HG03025 (cell line): ENCODE measurements around the gene ZFAND6.
"Not testable (repeated sequence)": the region's sequence is repeated elsewhere in the genome, so short reads cannot be mapped to it uniquely, and the experiment has no call there.

Source experiments
- ATAC-seq: cut with Tn5 transposase; IDR thresholded peaks from one replicate; pipeline ENCODE4 v1.9.1; 2021; ENCODE audit warnings: mild to moderate bottlenecking, moderate library complexity; ENCODE audit not compliant: unreplicated experiment, low FRiP score

Gene ZFAND6

DNA sequence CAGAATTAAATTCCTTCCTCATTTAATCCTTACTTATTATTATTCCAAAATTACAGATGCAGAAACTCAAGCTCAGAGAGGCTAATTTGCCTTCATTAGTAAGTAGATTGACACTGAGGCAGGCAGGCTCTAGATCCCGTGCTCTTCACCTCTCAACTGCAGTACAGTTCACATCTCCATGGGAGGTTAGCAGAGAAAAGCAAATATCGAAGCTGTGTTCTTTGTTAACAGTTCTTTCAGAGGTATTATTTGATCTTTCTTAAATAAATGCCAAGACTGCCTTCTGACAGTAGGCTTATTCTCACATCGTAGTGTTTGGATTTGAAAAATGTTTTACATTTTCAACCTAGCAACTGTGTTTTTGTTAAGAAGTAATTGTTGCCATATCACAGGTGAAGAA lies 77.4 kb downstream of the ZFAND6 start:
- no peak for ATAC-seq

DNA sequence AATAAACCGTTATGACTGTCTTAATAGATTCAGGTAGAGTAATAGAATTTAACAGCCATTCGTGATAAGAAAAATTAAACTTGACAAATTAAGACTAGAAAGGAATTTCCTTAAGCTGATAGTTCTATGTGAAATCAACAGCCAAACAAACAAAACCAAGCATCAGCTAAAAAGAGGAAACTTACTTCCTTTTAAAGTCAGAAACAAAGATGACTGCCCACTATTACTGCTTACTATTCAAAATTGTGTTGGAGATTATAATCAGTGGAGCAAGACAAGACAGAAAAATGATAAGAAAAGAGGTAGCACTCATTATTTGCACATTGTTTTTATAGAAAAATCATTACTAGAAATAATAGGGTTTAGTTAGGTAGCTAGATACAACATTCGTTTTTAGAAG lies 79.5 kb downstream of the ZFAND6 start:
- no peak for ATAC-seq

DNA sequence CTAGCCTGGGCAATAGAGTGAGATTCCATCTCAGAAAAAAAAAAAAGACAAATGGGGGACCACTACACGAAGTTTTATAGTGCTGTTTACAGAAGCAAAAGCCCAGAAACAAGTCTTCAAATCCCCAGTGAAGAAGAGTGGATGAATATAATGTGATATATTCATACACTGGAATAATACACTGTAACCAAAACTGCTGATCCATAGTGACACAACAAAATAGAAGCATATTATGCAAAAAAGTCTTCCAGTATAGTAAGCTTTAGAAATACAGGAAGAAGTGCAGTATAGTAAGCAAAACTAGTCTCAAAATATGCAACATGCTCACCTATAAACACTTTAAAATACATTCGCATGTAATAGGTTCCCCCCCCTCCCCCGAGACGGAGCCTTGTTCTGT lies 81.4 kb downstream of the ZFAND6 start:
- ATAC-seq, result no peak

DNA sequence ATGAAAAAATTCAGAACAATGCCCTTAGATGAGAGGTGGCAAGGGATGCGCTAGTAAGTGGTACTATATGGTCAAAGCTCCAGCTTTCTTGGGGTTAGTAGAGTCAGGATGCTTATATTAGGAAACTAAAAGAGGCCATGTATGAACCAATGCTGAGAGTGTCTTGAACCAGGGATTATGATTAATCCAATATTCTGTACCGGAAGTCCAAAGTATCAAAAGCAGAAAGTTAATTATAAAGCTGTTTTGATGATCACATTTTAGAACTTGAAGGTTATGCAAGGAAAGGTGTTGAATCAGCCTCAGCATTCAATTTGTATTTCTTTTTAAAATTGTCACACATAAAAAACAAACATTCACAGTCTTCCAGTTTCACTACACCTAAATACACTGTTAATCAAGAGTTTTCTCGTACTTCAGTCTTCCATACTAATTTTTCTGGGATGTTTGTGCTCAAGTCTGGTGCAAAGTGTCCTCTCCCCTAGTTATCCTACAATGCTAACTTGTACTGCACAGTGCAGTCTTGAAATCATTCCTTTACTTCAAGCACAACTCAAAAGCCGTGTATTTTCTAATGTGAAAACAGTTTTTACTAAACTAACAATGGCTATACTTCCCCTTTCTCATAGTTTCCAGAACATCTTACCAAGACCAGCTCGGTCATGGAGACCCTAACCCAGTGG lies 82.6 kb downstream of the ZFAND6 start:
- ATAC-seq, result no peak

DNA sequence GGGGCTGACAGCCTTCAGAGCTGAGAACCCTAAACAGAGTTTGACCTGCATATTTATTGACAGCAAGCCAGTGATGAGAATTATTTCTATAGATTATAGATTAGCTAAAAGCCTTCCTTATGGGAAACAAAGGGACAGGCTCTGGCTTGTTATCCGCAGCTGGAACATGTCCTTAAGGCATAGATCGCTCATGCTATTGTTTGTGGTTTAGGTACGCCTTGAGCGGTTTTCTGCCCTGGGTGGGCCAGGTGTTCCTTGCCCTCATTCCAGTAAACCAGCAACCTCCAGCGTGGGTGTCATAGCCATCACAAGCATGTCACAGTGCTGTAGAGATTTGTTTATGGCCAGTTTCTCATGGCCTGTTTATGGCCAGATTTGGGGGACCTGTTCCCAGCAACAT lies 83.2 kb downstream of the ZFAND6 start:
- ATAC-seq, result no peak

DNA sequence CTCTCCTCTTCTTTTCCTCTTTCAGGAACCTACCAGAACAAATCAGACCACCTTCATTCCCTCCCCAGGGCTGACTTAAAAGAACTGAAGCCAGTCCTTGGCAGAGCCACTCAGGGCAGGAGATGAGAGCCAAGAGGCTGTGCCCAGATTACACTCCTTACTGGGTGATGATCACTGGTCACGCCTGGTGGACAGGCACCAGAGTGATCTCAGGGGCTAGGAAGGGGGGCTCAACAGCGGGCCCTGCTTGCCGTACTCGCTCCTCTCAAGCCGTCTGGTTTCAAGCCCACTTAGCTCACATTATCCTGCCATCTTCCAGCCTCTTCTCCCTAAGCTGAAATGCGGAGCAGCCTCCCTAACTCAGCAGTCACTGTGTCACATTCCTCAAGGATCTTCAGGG lies 91.7 kb downstream of the ZFAND6 start:
- no peak for ATAC-seq

DNA sequence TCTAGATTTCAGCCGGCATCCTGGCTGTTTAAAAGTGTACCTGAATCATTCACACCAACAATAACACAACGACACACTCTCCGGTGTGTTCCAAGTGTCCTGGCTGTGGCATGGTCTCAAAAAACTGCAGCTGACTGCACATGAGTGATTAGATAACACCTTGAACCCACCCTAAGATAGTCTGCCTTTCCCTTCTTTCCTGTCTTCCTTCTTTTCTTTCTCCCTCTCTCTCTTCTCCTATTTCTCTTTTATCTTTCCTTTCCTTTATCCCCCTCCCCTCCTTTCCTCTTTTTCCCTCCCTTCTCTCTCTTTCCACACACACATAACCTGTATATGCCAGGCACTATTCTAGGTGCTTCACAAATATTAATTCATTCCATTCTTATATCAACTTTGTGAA lies 92.1 kb downstream of the ZFAND6 start:
- ATAC-seq, result no peak

DNA sequence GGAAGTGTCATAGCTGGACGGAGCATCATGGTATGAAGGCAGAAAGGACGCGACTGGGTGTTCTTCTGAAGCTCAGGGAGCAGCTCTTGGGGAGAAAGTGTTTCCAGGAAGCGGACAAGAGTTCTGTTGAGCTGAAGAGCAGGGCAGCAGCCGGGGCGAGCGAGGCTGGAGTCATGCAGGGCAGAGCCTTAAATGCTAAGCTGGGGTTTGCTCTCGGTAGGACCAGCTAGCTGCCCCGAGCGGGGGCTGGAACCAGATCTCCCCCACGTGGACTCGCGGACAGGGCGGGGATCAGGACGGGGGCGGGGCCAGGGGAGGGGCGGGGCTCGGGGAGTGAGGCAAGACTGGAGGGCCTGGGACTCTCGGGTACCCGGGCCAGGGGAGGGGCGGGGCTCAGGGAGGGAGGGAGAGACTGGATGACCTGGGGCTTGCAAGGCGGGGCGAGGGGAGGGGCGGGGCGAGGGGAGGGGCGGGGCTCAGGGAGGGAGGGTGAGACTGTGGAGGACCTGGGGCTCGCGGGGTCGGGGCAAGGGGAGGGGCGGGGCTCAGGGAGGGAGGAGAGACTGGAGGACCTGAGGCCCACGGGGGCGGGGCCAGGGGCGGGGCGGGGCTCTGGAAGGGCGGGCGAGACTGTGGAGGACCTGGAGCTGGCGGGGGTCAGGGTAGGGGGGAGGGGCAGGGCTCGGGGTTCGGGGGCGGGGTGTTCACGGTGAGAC lies 92.9 kb downstream of the ZFAND6 start:
- peak; percentile 41 for ATAC-seq

DNA sequence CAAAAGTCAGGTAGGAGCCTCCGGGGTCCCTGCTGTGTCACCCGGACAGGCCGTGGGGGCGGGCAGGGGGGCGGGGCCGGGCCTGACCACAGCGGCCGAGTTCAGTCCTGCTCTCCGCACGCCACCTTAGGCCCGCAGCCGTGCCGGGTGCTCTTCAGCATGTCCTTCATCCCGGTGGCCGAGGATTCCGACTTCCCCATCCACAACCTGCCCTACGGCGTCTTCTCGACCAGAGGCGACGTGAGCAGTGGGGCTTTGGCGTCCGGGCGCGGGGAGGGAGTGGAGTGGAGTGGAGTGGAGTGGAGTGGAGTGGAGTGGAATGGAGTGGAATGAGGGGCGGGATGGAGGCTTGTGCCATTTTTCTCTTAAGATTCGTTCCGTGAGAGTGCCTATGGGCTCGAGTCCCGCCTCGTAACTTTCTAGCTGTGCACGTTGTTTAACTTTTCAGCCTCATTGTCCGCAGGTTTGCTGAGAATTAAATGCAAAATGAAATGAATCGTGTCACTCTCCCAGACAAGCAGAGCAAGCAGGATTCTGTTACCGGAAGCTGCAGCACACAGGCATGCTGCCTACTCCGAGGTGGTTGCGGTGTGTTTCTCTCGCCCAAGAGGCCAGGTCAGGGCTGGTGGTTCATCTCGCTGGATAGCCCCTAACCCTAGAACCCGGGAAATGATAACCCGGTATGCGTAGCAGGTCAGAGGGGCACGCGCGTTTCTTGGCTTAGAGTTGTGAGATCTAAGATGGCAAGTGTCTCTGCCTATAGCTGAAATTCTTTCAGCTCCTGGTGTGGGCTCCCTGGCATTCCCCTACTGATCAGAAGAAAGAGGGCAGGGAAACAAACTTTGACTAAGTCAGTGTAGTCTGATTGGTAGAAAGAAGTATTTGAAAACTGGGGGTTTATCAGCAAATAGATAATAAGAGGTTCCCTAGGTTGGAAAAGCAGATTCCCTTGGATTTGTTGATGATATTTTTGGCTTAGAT lies 93.7 kb downstream of the ZFAND6 start, which contains the start of gene FAH:
Gene FAH (plus strand): TSS at position 104 of the 981 bp plus-strand sequence. CDS start 56 bp downstream, at position 160.
- peak; percentile 48 for ATAC-seq

DNA sequence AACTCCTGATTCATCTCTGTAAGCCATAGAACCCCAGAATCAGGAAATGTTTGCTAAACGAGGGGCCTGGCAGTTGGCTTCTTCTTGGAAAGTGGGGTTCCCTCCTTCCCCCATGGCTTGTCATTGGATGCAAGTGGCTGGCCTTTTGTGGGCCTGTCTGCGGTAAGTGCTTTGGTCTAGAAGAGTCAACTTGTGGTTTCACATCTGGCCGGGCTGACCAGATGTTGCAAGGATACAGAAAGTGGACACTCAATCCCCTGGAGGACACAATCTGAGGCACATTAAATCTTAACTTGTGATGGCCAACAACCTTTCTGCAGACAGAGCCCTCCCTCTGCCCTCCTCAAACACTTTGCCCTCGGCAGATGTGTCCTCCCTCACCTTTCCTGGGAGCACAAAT lies 94.4 kb downstream of the ZFAND6 start:
- no peak for ATAC-seq

DNA sequence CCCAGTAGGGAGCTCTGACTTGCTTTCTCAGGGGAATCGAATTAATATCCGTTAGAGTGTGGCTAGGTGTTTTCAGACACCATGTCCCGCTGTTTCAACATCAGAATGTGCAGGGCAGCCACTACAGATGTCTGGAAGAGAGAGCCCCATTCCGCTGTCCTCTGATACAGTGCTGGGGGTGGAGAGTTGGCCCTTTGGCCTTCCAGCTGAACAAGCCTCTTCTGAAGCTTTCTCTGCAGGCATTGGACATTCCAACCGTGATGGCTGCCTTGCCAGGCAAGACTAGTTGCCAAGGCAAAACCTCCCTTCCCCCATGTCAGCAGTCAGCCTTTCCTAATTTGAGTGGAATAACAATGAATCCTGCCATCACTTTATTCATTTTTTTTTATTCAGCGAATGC lies 94.9 kb downstream of the ZFAND6 start:
- ATAC-seq, result no peak

DNA sequence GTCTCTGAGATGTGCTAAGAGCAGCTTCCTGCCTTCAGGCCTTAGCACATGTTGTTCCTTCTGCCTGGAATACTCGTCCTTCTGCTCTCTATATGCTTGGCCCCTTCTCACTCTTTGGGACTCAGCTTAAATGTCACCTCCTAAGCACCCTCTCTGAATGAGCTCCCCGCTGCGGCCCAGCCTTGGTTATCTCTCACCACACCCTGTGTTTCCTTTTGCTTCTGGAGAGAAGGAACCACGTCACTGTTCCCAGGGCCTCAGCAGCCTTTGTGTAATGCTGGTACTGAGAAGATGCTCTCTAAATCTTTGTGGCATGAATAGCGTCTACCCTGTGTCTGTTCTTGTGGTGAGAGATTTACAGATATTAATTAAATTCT lies 95.5 kb downstream of the ZFAND6 start:
- ATAC-seq, result no peak

DNA sequence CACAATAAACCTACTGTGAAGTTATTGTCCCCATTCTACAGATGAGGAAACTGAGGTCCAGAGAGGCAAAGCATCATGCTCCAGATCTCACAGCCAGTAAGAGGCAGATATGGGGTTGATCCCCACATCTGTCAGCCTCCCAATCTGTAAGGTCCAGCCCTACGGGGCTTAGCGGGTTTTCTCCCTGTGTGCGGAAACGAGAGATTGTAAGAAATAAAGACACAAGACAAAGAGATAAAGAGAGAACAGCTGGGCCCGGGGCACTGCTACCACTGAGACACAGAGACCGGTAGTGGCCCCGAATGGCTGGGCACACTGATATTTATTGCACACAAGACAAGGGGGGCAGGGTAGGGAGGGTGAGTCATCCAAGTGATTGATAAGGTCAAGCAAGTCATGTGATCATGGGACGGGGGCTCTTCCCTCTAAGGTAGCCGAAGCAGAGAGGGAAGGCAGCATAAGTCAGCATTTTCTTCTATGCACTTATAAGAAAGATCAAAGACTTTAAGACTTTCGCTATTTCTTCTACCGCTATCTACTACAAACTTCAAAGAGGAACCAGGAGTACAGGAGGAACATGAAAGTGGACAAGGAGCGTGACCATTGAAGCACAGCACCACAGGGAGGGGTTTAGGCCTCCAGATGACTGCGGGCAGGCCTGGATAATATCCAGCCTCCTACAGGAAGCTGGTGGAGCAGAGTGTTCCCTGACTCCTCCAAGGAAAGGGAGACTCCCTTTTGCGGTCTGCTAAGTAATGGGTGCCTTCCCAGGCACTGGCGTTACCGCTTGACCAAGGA lies 96.1 kb downstream of the ZFAND6 start:
- ATAC-seq, result not testable (repeated sequence)

DNA sequence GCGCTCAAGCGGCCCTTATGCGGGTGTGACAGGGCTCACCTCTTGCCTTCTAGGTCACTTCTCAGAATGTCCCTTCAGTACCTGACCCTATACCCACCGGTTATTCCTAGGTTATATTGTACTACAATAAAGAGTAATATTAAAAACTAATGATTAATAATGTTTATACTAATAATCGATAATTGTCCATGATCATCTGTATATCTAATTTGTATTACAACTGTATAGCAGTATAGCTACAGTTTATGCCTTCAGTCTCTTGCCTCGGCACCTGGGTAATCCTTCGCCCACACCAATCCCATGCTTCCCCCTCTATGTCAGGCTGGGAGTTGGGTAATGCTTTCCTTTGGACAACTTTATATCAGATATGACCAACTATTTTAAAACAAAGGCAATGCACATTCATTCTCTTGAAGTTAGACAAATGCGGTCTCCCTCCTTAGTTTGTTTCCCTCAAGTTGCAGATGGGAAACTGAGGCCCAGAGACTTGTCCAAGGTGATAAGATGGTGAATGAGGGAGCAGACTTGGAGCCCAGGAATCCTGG lies 96.8 kb downstream of the ZFAND6 start:
- no peak for ATAC-seq

DNA sequence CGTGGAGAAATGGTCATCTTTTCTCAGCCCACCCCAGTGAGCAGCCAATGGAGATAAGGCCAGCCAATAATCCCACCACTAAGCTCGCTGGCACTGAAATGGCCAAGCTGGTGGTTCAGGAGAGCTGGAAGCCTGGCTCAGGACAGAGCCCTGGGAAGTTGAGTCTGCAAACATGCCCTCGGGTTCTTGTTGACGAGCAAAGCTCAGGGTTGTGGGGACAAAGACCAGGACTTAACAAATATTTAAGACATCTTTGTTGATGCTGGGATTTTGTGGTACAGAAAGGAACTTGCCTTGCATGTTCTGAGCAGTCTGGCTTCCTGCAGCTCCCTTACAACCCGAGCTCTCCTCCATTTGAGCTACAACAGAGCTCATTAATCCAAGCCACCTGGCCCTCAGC lies 97.7 kb downstream of the ZFAND6 start:
- ATAC-seq, result no peak

DNA sequence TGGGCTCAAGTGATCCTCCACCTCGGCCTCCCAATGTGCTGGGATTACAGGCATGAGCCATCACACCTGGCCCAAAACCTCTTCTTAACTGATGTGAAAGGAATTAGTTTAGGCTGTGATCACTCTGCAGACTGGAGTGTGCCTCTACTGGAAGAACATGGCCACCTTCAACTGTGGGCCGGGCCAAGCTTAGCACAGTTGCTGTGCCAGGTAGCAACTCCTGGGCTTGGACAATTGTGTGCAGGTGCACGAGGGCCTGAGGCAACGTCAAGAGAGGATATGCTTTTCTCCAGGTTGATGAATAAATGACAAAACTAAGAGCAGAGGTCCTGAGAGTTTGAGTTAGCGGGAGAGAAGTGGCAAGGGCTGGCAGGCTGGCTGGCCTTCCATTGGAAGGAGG lies 99.8 kb downstream of the ZFAND6 start:
- no peak for ATAC-seq

DNA sequence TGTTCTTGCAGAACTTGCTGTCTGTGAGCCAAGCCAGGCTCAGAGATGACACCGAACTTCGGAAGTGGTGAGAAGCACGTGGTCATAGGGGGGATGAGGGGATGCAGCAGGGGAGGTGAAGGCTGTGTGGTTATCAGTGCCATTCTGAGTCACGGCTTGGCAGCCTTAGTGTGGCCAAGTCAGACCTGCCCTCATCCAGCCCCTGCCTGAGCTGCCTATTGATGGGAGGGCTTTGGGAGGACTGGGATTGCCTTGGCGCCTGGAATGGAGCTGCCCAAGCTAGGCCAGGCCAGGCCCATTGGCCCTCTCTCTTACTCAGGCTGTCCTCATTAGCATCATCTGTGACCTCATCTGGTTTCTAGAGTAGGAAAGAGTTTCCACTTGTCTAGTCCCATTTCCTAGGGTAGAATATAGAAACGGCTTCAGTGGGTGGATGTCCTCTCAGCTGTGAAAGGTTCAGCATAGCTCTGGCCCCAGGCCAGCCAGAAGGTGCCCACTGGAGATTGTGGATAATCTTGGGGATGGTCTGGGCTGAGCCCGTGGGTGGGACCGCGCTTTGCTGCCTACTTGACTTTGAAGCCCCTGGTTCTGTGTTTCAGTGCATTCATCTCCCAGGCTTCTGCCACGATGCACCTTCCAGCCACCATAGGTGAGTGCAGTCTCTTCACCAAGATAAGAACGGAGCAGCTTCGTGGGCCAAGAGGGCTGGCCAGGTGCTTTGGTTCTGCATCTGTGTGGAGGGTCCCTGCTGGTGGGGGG lies 100.5 kb downstream of the ZFAND6 start:
- ATAC-seq, result no peak

DNA sequence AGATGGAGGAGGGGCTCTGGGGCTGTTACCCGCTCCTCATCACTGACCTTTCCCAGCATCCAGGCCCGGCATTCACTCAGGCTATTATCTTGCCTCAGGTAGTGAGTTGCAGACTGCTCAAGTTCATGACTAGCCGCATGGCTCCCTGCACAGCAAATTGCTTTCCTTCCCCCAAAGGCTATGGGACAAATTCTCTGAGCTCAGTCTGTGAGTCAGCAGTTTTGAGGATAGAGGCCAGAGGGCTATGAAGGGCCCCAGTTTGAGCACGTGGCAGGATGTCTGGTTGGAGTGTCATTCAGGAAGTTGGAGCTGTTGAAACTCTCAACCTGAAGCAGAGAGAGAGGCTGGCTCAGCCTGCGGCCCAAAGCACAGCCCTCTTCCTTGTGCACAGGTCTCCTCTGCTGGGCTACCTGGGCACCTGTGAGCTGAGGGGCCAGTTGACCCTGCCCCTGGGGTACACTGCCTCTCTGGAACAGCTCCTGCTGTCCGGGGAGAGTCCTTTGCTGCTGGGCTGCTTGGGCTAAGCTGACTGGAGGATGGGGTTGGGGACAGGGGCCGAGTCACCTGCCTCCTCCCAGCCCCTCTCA lies 101.2 kb downstream of the ZFAND6 start:
- no peak for ATAC-seq

DNA sequence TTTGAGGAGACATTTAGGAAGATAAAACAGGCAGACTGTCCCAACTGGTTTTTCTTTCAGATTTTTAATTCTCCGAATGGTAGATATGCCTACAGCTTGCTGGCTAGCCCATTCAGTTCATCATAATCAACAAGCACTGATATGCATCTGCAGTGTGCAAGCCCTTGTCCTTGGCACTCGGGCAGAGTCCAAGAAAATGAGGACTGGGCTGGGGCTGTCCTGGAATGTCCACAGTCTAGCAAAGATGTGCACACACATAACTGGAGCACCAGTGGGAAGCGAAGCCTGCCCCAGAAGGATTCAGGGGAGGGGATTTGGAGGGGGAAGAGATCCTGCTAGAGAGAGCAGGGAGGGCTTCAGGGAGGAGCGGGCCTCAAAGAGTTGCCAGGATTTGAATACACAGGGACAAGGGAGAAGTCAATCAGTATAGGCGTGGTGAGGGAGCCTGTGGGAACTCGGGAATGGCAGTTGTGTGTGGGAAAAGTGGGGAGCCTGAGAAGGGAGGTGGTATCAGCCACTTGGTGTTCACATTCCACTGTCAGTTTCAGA lies 102.1 kb downstream of the ZFAND6 start:
- ATAC-seq, result no peak
